ENCODE data around the gene DGKA. TPM values are rescaled to one million over a fixed set of nuclear protein-coding genes. Genes with fewer than 3 reads are reported as not detected.

DGKA gene
- total and polyA plus RNA-seq, 2 of the 13 experiments (the other 11 are each of a cell fraction or from before 2014, with no cell fraction given): 2.4 to 5.4 TPM

DNA sequence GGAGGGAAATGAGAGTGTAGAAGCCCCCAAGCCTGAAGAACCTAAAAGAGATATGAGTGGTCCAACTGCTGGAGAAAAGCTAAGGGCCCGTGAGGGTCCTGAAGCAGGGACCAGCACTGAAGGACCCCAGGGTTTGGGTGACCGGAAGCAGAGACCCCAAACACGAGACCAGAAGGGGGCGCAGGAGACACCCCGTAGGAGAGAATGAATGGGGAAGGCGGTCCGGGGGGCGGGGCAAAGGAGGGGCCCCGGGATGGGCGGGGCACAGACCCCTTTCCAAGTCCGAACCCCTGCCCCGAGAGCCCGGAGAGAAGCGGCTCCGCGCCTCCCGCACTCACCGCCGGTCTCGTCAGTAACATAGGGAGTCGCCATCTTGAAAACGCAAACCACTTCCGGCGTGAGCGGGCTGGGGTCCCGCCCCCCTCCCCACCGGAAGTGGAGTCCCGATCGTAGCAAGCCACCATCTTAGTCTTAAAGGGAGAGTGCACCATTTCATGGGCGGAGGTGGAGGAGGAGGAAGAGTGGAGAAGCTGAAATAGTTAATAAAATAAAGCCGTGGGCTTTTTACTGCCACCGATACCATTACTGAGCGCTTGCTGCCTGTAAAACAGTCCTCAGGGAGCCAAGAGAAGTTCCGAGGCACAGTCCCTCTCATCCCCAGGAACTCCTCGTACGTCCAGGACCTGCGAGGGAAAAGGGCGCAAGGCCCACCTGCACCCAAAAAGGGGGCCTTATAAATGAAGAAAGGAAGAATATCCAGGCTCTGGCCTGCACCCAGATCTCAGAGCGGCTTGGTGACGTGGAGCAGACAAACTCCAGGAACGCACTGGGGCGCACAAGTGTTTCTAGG, 4.0 kb upstream of the DGKA start (continued):
- no peak for TF ChIP-seq ZNF512 (CRISPR knock-in tag; IDR thresholded peaks at IDR 0.05)
- no peak for TF ChIP-seq MTA3 (CRISPR knock-in tag; IDR thresholded peaks at IDR 0.05)
- TF ChIP-seq, protein P1, sequence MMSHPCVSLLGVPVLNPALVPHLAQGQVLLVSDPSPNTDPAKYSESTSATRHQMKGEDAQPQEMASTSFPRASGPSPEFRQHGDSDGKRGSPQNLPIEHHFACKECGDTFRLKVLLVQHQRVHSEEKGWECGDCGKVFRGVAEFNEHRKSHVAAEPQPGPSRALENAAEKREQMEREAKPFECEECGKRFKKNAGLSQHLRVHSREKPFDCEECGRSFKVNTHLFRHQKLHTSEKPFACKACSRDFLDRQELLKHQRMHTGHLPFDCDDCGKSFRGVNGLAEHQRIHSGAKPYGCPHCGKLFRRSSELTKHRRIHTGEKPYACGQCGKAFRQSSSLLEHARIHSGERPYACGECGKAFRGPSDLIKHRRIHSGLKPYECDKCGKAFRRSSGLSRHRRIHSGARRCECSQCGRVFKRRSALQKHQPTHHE (CRISPR knock-in tag; IDR thresholded peaks at IDR 0.05; ENCODE audit: borderline replicate concordance): peak; percentile 65; the same call in 1 of the 2 replicates
- no peak for TF ChIP-seq KDM1A (CRISPR knock-in tag; IDR thresholded peaks at IDR 0.05)
- no peak for TF ChIP-seq KLF9 (CRISPR knock-in tag; IDR thresholded peaks at IDR 0.05; ENCODE audit: low read depth)
- TF ChIP-seq ZNF251 (CRISPR knock-in tag; IDR thresholded peaks at IDR 0.05): no peak
- TF ChIP-seq SNAPC5 (CRISPR knock-in tag; IDR thresholded peaks at IDR 0.05; ENCODE audit: borderline replicate concordance): no peak
- TF ChIP-seq ATF1 (CRISPR knock-in tag; IDR thresholded peaks at IDR 0.05): 0 out of 2 replicates have a peak, but pooled peaks have one; percentile 40
- TF ChIP-seq ZNF646 (CRISPR knock-in tag; IDR thresholded peaks at IDR 0.05): no peak
- no peak; the same call in 1 of the 2 replicates for TF ChIP-seq ZNF607 (CRISPR knock-in tag; IDR thresholded peaks at IDR 0.05; ENCODE audit: borderline replicate concordance)
- no peak for TF ChIP-seq ZNF225 (CRISPR knock-in tag; IDR thresholded peaks at IDR 0.05)
- no peak for TF ChIP-seq SALL1 (CRISPR knock-in tag; IDR thresholded peaks at IDR 0.05)
- TF ChIP-seq ZFP36L2 (CRISPR knock-in tag; IDR thresholded peaks at IDR 0.05): no peak
- no peak for TF ChIP-seq ZIK1 (CRISPR knock-in tag; IDR thresholded peaks at IDR 0.05; ENCODE audit: borderline replicate concordance, low read depth)
- TF ChIP-seq SSRP1 (CRISPR knock-in tag; IDR thresholded peaks at IDR 0.05): no peak
- TF ChIP-seq ZNF230 (CRISPR knock-in tag; IDR thresholded peaks at IDR 0.05): no peak
- peak; percentile 30; the same call in 1 of the 2 replicates for TF ChIP-seq MED1 (CRISPR knock-in tag; IDR thresholded peaks at IDR 0.05)
- TF ChIP-seq AHR (CRISPR knock-in tag; IDR thresholded peaks at IDR 0.05): no peak
- no peak for TF ChIP-seq MBD4 (IDR thresholded peaks at IDR 0.05; ENCODE audit: borderline replicate concordance, low read length)
- 0 out of 2 replicates have a peak, but pooled peaks have one; percentile 9 for TF ChIP-seq HIVEP1 (CRISPR knock-in tag; IDR thresholded peaks at IDR 0.05)
- TF ChIP-seq ZNF552 (CRISPR knock-in tag; IDR thresholded peaks at IDR 0.05; ENCODE audit: borderline replicate concordance): no peak
